ENCODE data around the gene ZNF606.
A peak's percentile ranks its signal among the peaks of the same experiment; 100 is the strongest.

The ZNF606 gene

DNA sequence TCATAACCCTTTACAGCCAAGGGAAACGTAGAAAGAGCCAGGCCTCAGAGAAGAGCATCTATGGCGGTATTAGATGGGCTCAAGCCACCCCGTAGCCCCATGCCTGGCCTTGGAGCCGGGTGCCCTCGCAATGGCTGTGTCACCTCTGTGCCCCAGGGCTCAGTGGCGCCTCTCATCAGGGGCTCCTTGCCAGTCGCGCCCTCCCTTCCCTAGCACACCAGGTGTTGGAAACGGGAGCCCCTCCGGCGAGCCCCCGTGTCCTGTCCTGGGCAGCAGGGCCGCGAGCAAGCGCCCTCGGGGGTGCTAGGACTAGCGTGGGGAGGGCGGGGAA, 55.6 kb downstream of the ZNF606 start:
- Histone ChIP-seq H3K27me3 (no peaks in the 10 kb centered on the region), H3K9me3 (peaks cover 32% of the 10 kb centered on the region)
- TF ChIP-seq, protein P1, sequence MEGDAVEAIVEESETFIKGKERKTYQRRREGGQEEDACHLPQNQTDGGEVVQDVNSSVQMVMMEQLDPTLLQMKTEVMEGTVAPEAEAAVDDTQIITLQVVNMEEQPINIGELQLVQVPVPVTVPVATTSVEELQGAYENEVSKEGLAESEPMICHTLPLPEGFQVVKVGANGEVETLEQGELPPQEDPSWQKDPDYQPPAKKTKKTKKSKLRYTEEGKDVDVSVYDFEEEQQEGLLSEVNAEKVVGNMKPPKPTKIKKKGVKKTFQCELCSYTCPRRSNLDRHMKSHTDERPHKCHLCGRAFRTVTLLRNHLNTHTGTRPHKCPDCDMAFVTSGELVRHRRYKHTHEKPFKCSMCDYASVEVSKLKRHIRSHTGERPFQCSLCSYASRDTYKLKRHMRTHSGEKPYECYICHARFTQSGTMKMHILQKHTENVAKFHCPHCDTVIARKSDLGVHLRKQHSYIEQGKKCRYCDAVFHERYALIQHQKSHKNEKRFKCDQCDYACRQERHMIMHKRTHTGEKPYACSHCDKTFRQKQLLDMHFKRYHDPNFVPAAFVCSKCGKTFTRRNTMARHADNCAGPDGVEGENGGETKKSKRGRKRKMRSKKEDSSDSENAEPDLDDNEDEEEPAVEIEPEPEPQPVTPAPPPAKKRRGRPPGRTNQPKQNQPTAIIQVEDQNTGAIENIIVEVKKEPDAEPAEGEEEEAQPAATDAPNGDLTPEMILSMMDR (IDR thresholded peaks at IDR 0.05): no peak

DNA sequence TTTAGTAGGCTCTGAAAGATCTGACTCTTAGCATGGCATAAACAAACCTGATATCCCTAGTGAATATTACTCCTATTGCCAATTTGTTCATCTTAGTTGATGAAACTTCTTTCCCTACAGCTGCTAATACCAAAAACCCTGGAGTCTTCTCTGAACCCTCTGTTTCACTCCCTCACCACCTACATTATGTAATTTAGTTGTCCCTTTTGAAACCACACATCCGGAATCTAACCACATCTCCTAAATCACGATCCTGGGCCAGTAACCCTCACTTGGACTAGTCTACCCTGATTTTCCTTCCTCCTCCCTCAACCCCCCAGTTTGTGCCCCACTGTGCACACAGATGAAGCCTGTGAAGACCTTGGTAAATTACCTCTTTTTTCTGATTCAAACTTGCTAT, 56.3 kb downstream of the ZNF606 start:
- Histone ChIP-seq H3K4me1 (ENCODE audit: control insufficient read depth in 1 of 2, insufficient read depth in 1 of 2, low read depth in 1 of 2, low read length in 1 of 2) (peaks cover 16 to 17% of the 10 kb centered on the region in 2 experiments), H3K9me3 (peaks cover 39% of the 10 kb centered on the region), H3K27ac (no peak overlapping the region), H3K4me3 (ENCODE audit: low read depth in 1 of 2, low read length in 1 of 2) (no peak overlapping the region), H3K27me3 (no peaks in the 10 kb centered on the region), H3K36me3 (no peaks in the 10 kb centered on the region)
- TF ChIP-seq, protein P1 (IDR thresholded peaks at IDR 0.05): no peak

More for the DNA sequence above, 55.6 kb downstream of the ZNF606 start:
- Histone ChIP-seq H3K36me3 (no peaks in the 10 kb centered on the region), H3K4me3 (ENCODE audit: low read depth in 1 of 2, low read length in 1 of 2) (peak overlapping the region; percentile 57 to 66), H3K27ac (no peak overlapping the region), H3K4me1 (ENCODE audit: control insufficient read depth in 1 of 2, insufficient read depth in 1 of 2, low read depth in 1 of 2, low read length in 1 of 2) (peaks cover 16 to 17% of the 10 kb centered on the region in 2 experiments)

DNA sequence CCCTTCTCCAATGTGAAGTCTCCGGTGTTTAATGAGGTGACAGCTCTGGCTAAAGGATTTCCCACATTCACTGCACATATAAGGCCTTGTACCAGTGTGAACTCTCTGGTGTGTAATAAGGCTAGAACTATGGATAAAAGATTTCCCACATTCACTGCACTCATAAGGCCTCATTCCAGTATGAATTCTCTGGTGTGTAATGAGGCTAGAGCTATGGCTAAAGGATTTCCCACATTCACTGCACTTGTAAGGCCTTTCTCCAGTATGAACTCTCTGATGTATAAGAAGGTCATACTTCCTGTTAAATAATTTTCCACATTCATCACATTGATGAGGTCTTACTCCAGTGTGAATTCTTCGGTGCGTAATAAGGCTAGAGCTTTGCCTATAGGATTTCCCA, 61.0 kb downstream of the ZNF606 start:
- H3K27ac ChIP-seq: no peak overlapping the region
- H3K36me3 ChIP-seq: no peaks in the 10 kb centered on the region
- no peaks in the 10 kb centered on the region for H3K27me3 ChIP-seq
- H3K4me1 ChIP-seq (ENCODE audit: control insufficient read depth in 1 of 2, insufficient read depth in 1 of 2, low read depth in 1 of 2, low read length in 1 of 2): peaks cover 2 to 10% of the 10 kb centered on the region in 2 experiments
- TF ChIP-seq, protein P1 (IDR thresholded peaks at IDR 0.05): no peak
- H3K9me3 ChIP-seq: peaks cover 28% of the 10 kb centered on the region
- no peak overlapping the region for H3K4me3 ChIP-seq (ENCODE audit: low read depth in 1 of 2, low read length in 1 of 2)

DNA sequence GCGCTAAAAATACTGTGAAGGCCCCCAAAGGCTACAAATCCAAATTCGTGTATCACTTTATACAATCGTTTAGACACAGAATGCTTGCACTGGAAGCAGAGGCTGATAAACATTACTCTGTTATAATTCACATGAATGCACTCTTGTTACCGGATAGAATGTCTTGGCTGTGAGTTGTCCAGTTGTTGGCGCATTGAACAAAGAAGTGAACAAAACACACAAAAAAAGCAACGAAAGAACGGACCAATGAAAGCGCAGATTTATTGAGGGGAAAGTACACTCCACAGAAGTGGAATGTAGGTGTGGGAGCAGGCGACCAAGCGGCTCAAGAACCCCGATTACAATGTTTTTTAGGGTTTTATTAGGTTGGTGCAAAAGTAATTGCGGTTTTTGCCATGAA, 66.9 kb downstream of the ZNF606 start:
- H3K27me3 ChIP-seq: peaks cover 11% of the 10 kb centered on the region
- no peaks in the 10 kb centered on the region for H3K36me3 ChIP-seq
- H3K4me3 ChIP-seq (ENCODE audit: low read depth in 1 of 2, low read length in 1 of 2): peak overlapping the region in 1 of 2 experiments; percentile 63
- H3K9me3 ChIP-seq: peaks cover 45% of the 10 kb centered on the region
- TF ChIP-seq, protein P1 (IDR thresholded peaks at IDR 0.05): no peak
- no peak overlapping the region for H3K27ac ChIP-seq
- peaks cover 6 to 8% of the 10 kb centered on the region in 2 experiments for H3K4me1 ChIP-seq (ENCODE audit: control insufficient read depth in 1 of 2, insufficient read depth in 1 of 2, low read depth in 1 of 2, low read length in 1 of 2)

DNA sequence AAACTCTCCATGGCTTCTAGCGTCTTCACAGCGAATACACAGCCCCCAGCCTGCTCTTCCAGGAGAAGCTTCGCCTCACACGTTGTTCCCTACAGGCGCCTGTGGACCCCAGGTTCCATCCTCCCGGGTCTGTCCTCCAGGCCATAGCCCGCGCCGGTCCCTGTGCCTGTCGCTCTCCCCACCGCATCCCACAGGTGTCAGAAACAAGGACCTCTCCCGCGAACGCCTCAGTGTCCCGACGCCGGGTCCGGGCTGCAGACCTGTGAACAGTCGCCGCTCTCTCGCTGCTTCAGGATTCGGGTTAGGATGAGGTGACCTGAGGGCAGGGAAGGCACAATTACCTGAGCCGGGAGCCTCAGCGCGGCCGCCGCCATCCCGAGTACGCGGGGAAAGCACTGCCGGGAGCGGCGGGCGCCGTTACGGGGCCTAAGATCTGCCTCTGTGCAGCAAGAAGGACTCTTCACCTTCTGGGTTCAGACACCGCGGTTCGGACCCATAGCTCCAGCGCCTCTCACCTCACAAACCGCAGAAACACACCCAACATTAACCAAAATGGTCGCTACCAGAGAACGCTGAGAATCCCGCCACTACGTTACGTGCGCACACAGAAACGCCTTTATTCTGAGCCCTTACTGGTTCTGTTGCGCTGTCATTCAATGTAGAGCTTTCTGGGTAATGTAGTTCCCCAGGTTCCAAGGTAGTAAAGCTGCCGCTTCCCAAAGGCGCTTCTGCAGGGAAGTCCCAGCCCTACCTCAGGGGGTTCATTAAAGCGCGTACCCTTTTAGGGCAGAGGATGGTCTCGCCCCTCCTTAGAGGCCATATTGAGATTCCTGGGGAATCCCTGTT, 67.6 kb downstream of the ZNF606 start, which contains the start of gene ZNF418:
TSS of gene ZNF418 (minus strand) at position 583 of the 846 bp plus-strand sequence. CDS start 1,580 bp downstream, outside the sequence.
- H3K4me1 ChIP-seq (ENCODE audit: control insufficient read depth in 1 of 2, insufficient read depth in 1 of 2, low read depth in 1 of 2, low read length in 1 of 2): peaks cover 6 to 8% of the 10 kb centered on the region in 2 experiments
- H3K9me3 ChIP-seq: peaks cover 41% of the 10 kb centered on the region
- H3K36me3 ChIP-seq: no peaks in the 10 kb centered on the region
- no peak within 1 kb of the TSS for H3K27ac ChIP-seq
- TF ChIP-seq, protein P1 (IDR thresholded peaks at IDR 0.05): no peak
- H3K4me3 ChIP-seq (ENCODE audit: low read depth in 1 of 2, low read length in 1 of 2): peak within 1 kb of the TSS; percentile 44 to 63
- peaks cover 11% of the 10 kb centered on the region for H3K27me3 ChIP-seq

Data from neutrophil (primary cell).